Measurements from ENCODE around the gene CORO1C. TPM values are rescaled to one million over a fixed set of nuclear protein-coding genes. Genes with fewer than 3 reads are reported as not detected.
A peak's percentile ranks its signal among the peaks of the same experiment; 100 is the strongest.

Gene CORO1C
- total and polyA plus RNA-seq, 9 of the 15 experiments (the other 6 are each of a cell fraction or from before 2014, with no cell fraction given), result 55.2 to 280 (median 150) TPM

GRCh38 chr12:108672054-108672453 lies 59.3 kb downstream of the CORO1C start:
- DNase-seq (ENCODE audit: extremely low read depth in 1 of 4, low spot score in 3 of 4) (no peak), ATAC-seq (peak; percentile 22; the same call in 2 of the 3 replicates), FAIRE-seq (no peak)
- Histone ChIP-seq H3K36me3 (ENCODE audit: control insufficient read depth, insufficient read depth, low read length) (peaks cover 62% of the 10 kb centered on the region), H3K4me3 (no peak overlapping the region), H3K9me1 (ENCODE audit: control insufficient read depth, insufficient read depth, low read length) (no peaks in the 10 kb centered on the region), H3K27ac (ENCODE audit: extremely low read depth, low read depth, low read length) (no peak overlapping the region), H4K20me1 (replicated peaks; ENCODE audit: control insufficient read depth, insufficient read depth, low read length) (no peaks in the 10 kb centered on the region; the same call in 1 of the 2 replicates), H3K9me3 (replicated peaks; ENCODE audit: control insufficient read depth, insufficient read depth, low read depth, low read length) (no peaks in the 10 kb centered on the region), H3K4me1 (replicated peaks in 1 of 2; ENCODE audit: control insufficient read depth in 2 of 2, insufficient read depth in 2 of 2, low read length in 2 of 2) (peaks cover 7 to 13% of the 10 kb centered on the region in 2 experiments; a peak in 3 of 5 replicates), H3K79me2 (ENCODE audit: control insufficient read depth, insufficient read depth, low read length) (peaks cover 74% of the 10 kb centered on the region), H3K4me2 (ENCODE audit: insufficient read depth, low read length) (no peak overlapping the region), H2AFZ (ENCODE audit: low read depth, low read length) (no peak overlapping the region), H3K27me3 (ENCODE audit: control insufficient read depth in 2 of 2, insufficient read depth in 2 of 2, low read length in 2 of 2) (no peaks in the 10 kb centered on the region), H3K9ac (ENCODE audit: insufficient read depth in 1 of 2, low read depth in 2 of 2, low read length in 2 of 2) (no peak overlapping the region)
- POLR2A ChIA-PET, result no interaction called here
- BruUV-seq (replicated peaks), result no TSS peak
- CTCF ChIA-PET (ENCODE audit: low intra/inter-chr PET ratio), result no interaction called here
- in situ Hi-C loops (cut with MboI) (no loop called here), intact Hi-C loops (cut with micrococcal nuclease) (no loop called here)
- WGBS (ENCODE audit: insufficient coverage, low coverage, missing lambda C conversion rate), result 38% methylated on average over 3 of the region's 3 CpGs
- TF ChIP-seq NFIC (IDR thresholded peaks at IDR 0.05) (no peak), JUNB (CRISPR knock-in tag; conservative IDR thresholded peaks at IDR 0.05) (no peak), NR1H2 (CRISPR knock-in tag; IDR thresholded peaks at IDR 0.05) (no peak), NCOR1 (IDR thresholded peaks at IDR 0.05) (no peak), PKNOX1 (IDR thresholded peaks at IDR 0.05) (peak; percentile 85), BRCA1 (IDR thresholded peaks at IDR 0.05) (no peak), BRCA1 (CRISPR knock-in tag; IDR thresholded peaks at IDR 0.05) (no peak), PBX2 (CRISPR knock-in tag; IDR thresholded peaks at IDR 0.05; ENCODE audit: low read depth) (no peak), PBX2 (tag; conservative IDR thresholded peaks at IDR 0.05; ENCODE audit: low read depth) (peak; percentile 85), ZNF384 (IDR thresholded peaks at IDR 0.05; ENCODE audit: low read depth, low read length) (no peak), MEF2A (IDR thresholded peaks at IDR 0.05; ENCODE audit: control insufficient read depth, low read depth, low read length) (no peak), MEIS2 (IDR thresholded peaks at IDR 0.05; ENCODE audit: partially characterized antibody) (peak; percentile 89), SRF (CRISPR knock-in tag; IDR thresholded peaks at IDR 0.05) (no peak), SMARCE1 (IDR thresholded peaks at IDR 0.05) (no peak), ZNF263 (CRISPR knock-in tag; IDR thresholded peaks at IDR 0.05; ENCODE audit: borderline replicate concordance) (no peak), DLX4 (CRISPR knock-in tag; IDR thresholded peaks at IDR 0.05) (no peak)
